Measurements from ENCODE around the gene FOSB.

The FOSB gene

GRCh38 chr19:45442778-45443461 is 24.9 kb upstream of the FOSB start:
- no peak for DNase-seq

GRCh38 chr19:45443462-45444317 is 24.1 kb upstream of the FOSB start:
- DNase-seq, result no peak

GRCh38 chr19:45444318-45445041 is 23.3 kb upstream of the FOSB start:
- DNase-seq, result no peak

GRCh38 chr19:45445139-45445538 is 22.7 kb upstream of the FOSB start:
- no peak for DNase-seq

- no peak for DNase-seq
These were observed 21.5 kb upstream of the FOSB start for GRCh38 chr19:45446295-45446694.

GRCh38 chr19:45446944-45447343 is 20.9 kb upstream of the FOSB start:
- DNase-seq, result no peak

- no peak for DNase-seq
These were observed 19.4 kb upstream of the FOSB start for GRCh38 chr19:45448425-45448756.

- no peak for DNase-seq
These were observed 18.9 kb upstream of the FOSB start for GRCh38 chr19:45448887-45449299.

GRCh38 chr19:45450012-45450333 is 17.8 kb upstream of the FOSB start:
- no peak for DNase-seq

GRCh38 chr19:45451131-45451849 is 16.5 kb upstream of the FOSB start:
- DNase-seq, result no peak

GRCh38 chr19:45451850-45452387 is 15.9 kb upstream of the FOSB start:
- DNase-seq, result no peak

GRCh38 chr19:45455707-45456499 is 11.9 kb upstream of the FOSB start:
- DNase-seq, result no peak

- DNase-seq, result no peak
These were observed 11.3 kb upstream of the FOSB start for GRCh38 chr19:45456500-45456815.

GRCh38 chr19:45457776-45458175 is 10.0 kb upstream of the FOSB start:
- no peak for DNase-seq

- no peak for DNase-seq
These were observed 6.9 kb upstream of the FOSB start for GRCh38 chr19:45460807-45461347.

- no peak for DNase-seq
These were observed 5.6 kb upstream of the FOSB start for GRCh38 chr19:45462174-45462573.

- DNase-seq, result no peak
These were observed 4.6 kb upstream of the FOSB start for GRCh38 chr19:45463241-45463640.

GRCh38 chr19:45464274-45464673 is 3.5 kb upstream of the FOSB start:
- DNase-seq, result no peak

- no peak for DNase-seq
These were observed 2.8 kb upstream of the FOSB start for GRCh38 chr19:45464852-45465441.

- no peak for DNase-seq
These were observed 711 bp upstream of the FOSB start for GRCh38 chr19:45467115-45467455.

GRCh38 chr19:45468159-45468651 is 409 bp downstream of the FOSB start:
- DNase-seq, result no peak

- DNase-seq, result no peak
These were observed 971 bp downstream of the FOSB start for GRCh38 chr19:45468803-45469131.
